Loucy (cell line): ENCODE data around the gene GPRIN1.

Source experiments
- EZH2phosphoT487 ChIP-seq: fragments of 200-600 bp; IDR thresholded peaks from 2 replicates; pipeline ENCODE4 v1.6.1; 2018; ENCODE audit warnings: antibody characterized with exemption, mild to moderate bottlenecking, moderate library complexity, borderline replicate concordance
- TF ChIP-seq, protein P1 (sequence below): fragments of 200-600 bp; sonication (generic); conservative IDR thresholded peaks from 2 replicates; pipeline ENCODE4 v1.5.1; 2014; ENCODE audit warnings: mild to moderate bottlenecking, antibody characterized with exemption, low read length

DNA sequence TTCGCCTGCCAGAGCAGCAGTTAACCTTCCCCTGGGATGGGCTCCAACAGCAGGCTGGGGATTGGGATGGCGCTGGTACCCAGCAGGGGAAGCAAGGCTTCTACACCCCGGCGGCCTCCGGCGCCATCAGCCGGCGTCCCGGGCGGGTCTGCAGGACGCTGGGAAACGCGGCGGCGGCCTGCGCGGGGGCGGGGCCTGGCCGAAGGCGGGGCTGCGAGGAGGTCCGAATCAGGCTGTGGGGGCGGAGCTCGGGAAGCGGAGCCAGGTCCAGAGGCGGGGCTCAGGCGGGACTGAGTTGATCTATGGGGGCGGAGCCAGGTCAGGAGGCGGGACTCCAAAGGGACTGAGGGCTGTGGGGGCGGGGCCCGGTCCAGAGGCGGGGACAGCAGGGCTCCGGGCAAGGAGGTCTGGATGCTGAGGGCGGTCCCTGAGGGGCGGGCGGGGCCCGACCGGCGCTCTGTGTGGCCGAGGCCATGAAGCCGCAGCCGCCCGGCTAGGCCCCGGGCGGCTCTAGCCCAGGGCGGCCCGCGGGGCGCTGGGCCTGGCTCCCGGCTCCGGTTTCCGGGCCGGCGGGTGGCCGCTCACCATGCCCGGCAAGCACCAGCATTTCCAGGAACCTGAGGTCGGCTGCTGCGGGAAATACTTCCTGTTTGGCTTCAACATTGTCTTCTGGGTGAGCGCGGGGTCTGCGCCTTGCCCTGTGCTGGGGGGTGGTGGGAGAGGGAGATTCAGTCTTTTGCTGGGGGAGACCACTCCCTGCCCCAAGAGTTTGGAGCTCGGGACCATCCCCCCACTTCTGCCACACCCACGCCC is 37.3 kb upstream of the GPRIN1 start, which contains the start of gene TSPAN17:
- TF ChIP-seq, protein P1, sequence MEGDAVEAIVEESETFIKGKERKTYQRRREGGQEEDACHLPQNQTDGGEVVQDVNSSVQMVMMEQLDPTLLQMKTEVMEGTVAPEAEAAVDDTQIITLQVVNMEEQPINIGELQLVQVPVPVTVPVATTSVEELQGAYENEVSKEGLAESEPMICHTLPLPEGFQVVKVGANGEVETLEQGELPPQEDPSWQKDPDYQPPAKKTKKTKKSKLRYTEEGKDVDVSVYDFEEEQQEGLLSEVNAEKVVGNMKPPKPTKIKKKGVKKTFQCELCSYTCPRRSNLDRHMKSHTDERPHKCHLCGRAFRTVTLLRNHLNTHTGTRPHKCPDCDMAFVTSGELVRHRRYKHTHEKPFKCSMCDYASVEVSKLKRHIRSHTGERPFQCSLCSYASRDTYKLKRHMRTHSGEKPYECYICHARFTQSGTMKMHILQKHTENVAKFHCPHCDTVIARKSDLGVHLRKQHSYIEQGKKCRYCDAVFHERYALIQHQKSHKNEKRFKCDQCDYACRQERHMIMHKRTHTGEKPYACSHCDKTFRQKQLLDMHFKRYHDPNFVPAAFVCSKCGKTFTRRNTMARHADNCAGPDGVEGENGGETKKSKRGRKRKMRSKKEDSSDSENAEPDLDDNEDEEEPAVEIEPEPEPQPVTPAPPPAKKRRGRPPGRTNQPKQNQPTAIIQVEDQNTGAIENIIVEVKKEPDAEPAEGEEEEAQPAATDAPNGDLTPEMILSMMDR: no peak
- no peak for TF ChIP-seq EZH2phosphoT487
